ENCODE data around the gene TLE3.

The TLE3 gene

DNA sequence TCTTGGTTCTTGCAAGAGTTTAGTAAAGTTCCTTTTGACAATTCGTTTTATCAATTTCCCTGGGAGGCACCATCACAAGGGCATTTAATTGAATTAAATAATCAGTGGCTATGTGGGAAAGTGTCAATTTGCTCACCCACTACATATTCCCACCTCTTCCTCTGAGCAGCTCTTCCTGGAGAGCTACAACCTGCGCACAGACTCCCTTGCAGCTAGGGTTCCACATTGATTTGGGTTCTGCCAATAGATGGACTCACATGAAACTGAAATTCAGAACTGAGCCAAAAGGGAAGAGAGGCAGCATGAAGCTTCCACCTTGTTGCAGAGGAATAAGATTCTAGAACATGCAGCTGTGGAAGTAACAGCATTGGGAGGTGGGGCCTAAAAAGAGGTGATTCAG lies 94.8 kb downstream of the TLE3 start:
- no peak for DNase-seq (ENCODE audit: low read depth)
- TF ChIP-seq, protein P1, sequence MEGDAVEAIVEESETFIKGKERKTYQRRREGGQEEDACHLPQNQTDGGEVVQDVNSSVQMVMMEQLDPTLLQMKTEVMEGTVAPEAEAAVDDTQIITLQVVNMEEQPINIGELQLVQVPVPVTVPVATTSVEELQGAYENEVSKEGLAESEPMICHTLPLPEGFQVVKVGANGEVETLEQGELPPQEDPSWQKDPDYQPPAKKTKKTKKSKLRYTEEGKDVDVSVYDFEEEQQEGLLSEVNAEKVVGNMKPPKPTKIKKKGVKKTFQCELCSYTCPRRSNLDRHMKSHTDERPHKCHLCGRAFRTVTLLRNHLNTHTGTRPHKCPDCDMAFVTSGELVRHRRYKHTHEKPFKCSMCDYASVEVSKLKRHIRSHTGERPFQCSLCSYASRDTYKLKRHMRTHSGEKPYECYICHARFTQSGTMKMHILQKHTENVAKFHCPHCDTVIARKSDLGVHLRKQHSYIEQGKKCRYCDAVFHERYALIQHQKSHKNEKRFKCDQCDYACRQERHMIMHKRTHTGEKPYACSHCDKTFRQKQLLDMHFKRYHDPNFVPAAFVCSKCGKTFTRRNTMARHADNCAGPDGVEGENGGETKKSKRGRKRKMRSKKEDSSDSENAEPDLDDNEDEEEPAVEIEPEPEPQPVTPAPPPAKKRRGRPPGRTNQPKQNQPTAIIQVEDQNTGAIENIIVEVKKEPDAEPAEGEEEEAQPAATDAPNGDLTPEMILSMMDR (conservative IDR thresholded peaks at IDR 0.05; ENCODE audit: control insufficient read depth, insufficient read depth, low read depth, low read length) = no peak
- H3K4me3 ChIP-seq (ENCODE audit: control insufficient read depth, low read depth, low read length) = no peak overlapping the region

DNA sequence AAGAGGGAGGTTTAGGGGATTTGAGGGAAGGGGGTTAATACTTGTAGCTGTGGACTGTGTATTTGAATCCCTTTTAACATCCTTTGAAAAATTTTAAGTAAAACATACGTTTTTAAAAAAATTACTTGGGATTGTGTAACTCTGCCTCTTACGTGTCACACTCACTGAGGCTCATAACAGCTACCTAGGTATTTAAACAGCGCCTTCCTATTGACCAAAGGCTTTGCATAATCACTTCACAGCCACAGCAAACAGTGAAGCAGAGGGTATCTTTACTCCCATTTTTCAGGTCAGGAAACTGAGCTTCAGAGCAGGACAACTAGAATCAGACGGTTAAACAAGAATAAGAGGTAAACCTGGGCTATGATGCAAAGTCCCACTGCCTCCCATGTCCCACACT lies 95.9 kb downstream of the TLE3 start:
- no peak overlapping the region for H3K4me3 ChIP-seq (ENCODE audit: control insufficient read depth, low read depth, low read length)
- no peak for DNase-seq (ENCODE audit: low read depth)
- TF ChIP-seq, protein P1 (conservative IDR thresholded peaks at IDR 0.05; ENCODE audit: control insufficient read depth, insufficient read depth, low read depth, low read length) = no peak

DNA sequence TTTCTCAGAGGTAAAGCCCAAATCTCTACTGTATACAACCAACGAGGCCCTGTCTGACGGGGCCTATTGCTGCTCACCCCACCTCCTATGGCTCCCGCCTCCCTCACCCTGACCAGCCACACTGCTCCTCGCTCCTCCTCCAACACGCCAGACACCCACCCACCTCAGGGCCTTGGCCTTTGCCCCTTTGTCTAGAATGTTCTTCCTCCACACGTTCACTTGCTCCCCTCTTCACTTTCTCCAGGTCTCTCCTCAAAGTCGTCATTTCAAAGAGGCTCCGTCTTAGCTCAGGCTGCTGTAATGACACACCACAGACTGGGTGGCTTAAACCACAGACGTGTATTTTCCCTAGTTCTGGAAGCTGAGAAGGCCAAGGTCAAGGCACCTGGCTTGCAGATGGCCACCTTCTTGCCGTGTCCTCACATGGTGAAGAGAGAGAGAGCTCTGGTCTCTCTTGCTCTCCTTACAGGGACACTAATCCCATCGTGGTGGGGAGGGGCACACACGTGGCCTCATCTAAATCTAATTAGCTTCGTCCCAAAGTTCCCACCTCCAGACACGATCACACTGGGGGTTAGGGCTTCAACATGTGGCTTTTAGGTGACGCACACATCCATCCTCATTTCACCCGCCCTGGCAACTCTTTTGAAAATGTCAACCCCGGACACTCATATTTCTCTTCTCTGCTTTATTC lies 98.2 kb downstream of the TLE3 start:
- H3K4me3 ChIP-seq (ENCODE audit: control insufficient read depth, low read depth, low read length) = no peak overlapping the region
- no peak for DNase-seq (ENCODE audit: low read depth)
- TF ChIP-seq, protein P1 (conservative IDR thresholded peaks at IDR 0.05; ENCODE audit: control insufficient read depth, insufficient read depth, low read depth, low read length) = no peak

DNA sequence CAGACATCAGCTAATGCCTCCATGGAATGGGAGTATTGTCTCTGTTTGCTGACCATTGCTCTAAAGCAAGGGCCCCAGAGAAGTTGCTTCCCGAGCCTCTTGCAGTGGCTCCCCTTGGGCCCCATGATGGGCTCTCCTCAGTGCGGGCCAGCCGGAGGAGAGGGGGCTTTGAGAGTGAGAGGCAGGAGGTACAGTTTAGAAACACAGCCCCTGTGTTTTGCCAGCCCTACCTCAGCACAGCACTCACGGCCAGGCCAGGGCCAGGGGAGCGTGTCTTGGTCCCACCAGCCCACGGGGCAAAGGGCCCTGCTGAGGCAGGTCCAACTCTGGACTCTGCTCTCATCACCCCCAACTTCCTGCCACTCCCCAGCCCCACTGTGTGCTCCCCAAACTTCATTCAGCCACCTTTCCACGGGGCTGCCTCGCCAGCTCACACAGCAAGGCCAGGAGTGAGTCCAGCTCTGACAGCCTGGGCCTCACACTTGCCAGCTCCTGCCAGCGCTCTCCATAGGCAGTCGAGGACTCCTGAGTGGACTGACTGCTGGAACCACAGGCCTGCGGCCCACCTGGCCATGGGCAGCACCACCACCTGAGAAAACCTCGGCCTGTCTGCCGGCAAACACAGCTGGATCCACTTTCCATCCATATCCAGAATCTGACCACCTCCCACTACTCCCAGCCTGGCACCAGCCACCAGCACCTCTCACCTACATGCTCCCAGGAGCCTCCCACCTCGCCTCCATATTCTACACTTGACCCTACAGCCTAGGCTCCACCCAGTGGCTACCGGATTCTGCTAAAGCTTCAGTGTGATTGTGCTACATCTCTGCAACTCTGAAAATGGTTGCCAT lies 99.0 kb downstream of the TLE3 start:
- DNase-seq (ENCODE audit: low read depth) = no peak
- TF ChIP-seq, protein P1 (conservative IDR thresholded peaks at IDR 0.05; ENCODE audit: control insufficient read depth, insufficient read depth, low read depth, low read length) = no peak
- H3K4me3 ChIP-seq (ENCODE audit: control insufficient read depth, low read depth, low read length) = no peak overlapping the region

DNA sequence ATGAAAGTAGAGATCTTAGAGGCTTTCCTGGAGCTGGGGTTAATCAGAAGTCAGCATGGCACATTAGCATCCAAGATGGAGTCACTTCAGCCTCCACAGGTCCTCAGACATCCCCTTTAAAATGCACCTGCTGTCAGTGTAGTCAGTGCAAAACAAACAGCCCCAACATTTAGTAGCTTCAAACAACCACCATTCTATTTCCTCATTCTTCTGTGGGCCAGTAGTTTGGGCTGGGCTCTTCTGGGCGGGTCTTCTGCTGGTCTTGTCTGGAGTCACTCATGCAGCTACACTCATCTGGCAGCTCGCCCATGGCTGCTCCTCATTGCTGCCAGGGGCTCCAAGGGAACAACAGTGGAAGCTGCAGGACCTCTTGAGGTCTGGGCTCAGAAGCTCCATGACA lies 99.9 kb downstream of the TLE3 start:
- TF ChIP-seq, protein P1 (conservative IDR thresholded peaks at IDR 0.05; ENCODE audit: control insufficient read depth, insufficient read depth, low read depth, low read length) = no peak
- DNase-seq (ENCODE audit: low read depth) = peak; percentile 35
- no peak overlapping the region for H3K4me3 ChIP-seq (ENCODE audit: control insufficient read depth, low read depth, low read length)

All from fibroblast of mammary gland (primary cell).